SK-N-SH (cell line): Measurements from ENCODE around the gene PPP1R1B. TPM values are rescaled to one million over a fixed set of nuclear protein-coding genes. Genes with fewer than 3 reads are reported as not detected.

Source experiments
- CTCF ChIA-PET: fragments of 300-600, 350-600 bp; formaldehyde crosslinking; extraction: SDS; loops from one replicate; lab custom pipeline; 2021; lab: Yijun Ruan, JAX
- POLR2A ChIA-PET: fragments of 350-600 bp; sonication (Branson Sonifier 250); formaldehyde crosslinking; extraction: SDS; loops from one replicate; lab custom pipeline; 2020; ENCODE audit warnings: antibody characterized with exemption, inconsistent platforms; lab: Yijun Ruan, JAX
- DNase-seq: peaks from one replicate; pipeline ENCODE4 v3.0.0; 2012
- H2AFZ ChIP-seq: fragments of 200-600 bp; sonication (generic); 2 replicates; pipeline ENCODE4 v1.8.1; 2016; ENCODE audit warnings: antibody characterized with exemption, mild to moderate bottlenecking, low read depth
- H3F3A ChIP-seq: fragments of 200-600 bp; sonication (generic); replicated peaks from 2 replicates; pipeline ENCODE3; 2016; ENCODE audit warnings: antibody characterized with exemption, mild to moderate bottlenecking; ENCODE audit not compliant: insufficient read depth
- H3K27ac ChIP-seq, 2 experiments: fragments of 200-500 bp in 1 of 2; fragments of 200-600 bp in 1 of 2; sonication (Bioruptor generic) in 1 of 2; sonication (generic), shearing (Covaris generic) in 1 of 2; 2 replicates each; pipeline versions ENCODE4 v1.5.1 to v1.6.1; 2014 to 2016; ENCODE audit warnings: low read depth in 2 of 2, inconsistent platforms in 1 of 2, low read length in 1 of 2, mild to moderate bottlenecking in 1 of 2, mixed read lengths in 1 of 2
- H3K27me3 ChIP-seq: fragments of 200-600 bp; sonication (generic), shearing (Covaris generic); 2 replicates; pipeline ENCODE4 v1.6.1; 2016; ENCODE audit warnings: mixed run types; ENCODE audit not compliant: insufficient read depth
- H3K36me3 ChIP-seq, 2 experiments: fragments of 200-500 bp in 1 of 2; fragments of 200-600 bp in 1 of 2; sonication (Bioruptor generic) in 1 of 2; sonication (generic) in 1 of 2; replicated peaks in 1 of 2; 2 replicates each; pipeline versions ENCODE3 to v1.5.1; 2014 to 2016; ENCODE audit warnings: low read length in 1 of 2, mild to moderate bottlenecking in 1 of 2; ENCODE audit not compliant: insufficient read depth in 2 of 2, control insufficient read depth in 1 of 2
- H3K4me1 ChIP-seq, 2 experiments: fragments of 200-500 bp in 1 of 2; fragments of 200-600 bp in 1 of 2; sonication (Bioruptor generic) in 1 of 2; sonication (generic), shearing (Covaris generic) in 1 of 2; 2 replicates each; pipeline versions ENCODE4 v1.5.1 to v1.6.1; 2014 to 2016; ENCODE audit warnings: low read depth in 1 of 2, low read length in 1 of 2, mixed run types in 1 of 2; ENCODE audit not compliant: insufficient read depth in 2 of 2, control insufficient read depth in 1 of 2
- H3K4me2 ChIP-seq: fragments of 200-600 bp; sonication (generic), shearing (Covaris generic); 2 replicates; pipeline ENCODE4 v1.6.1; 2017; ENCODE audit warnings: mixed run types
- H3K4me3 ChIP-seq, 2 experiments: fragments of 200-500 bp in 1 of 2; fragments of 200-600 bp in 1 of 2; sonication (Bioruptor generic) in 1 of 2; sonication (generic), shearing (Covaris generic) in 1 of 2; 2 replicates each; pipeline versions ENCODE4 v1.5.1 to v1.8.1; 2014 to 2016; ENCODE audit warnings: low read depth in 2 of 2, inconsistent platforms in 1 of 2, low read length in 1 of 2, mild to moderate bottlenecking in 1 of 2, mixed read lengths in 1 of 2, moderate library complexity in 1 of 2
- H3K79me2 ChIP-seq: fragments of 200-600 bp; sonication (generic); 2 replicates; pipeline ENCODE4 v1.8.1; 2017; ENCODE audit warnings: mild to moderate bottlenecking; ENCODE audit not compliant: insufficient read depth
- H3K9ac ChIP-seq: fragments of 200-600 bp; sonication (generic); 2 replicates; pipeline ENCODE4 v1.6.1; 2017; ENCODE audit warnings: mixed run types
- H3K9me2 ChIP-seq: fragments of 200-600 bp; sonication (generic); 2 replicates; pipeline ENCODE4 v1.6.1; 2017; ENCODE audit warnings: mixed run types
- H3K9me3 ChIP-seq: fragments of 200-600 bp; sonication (generic); 2 replicates; pipeline ENCODE4 v1.6.1; 2017; ENCODE audit warnings: mixed run types, mild to moderate bottlenecking, moderate library complexity
- H4K20me1 ChIP-seq: fragments of 200-600 bp; sonication (generic); 2 replicates; pipeline ENCODE4 v1.6.1; 2017; ENCODE audit warnings: mild to moderate bottlenecking, mixed run types; ENCODE audit not compliant: insufficient read depth
- CHD2 ChIP-seq: fragments of 150-350 bp; IDR thresholded peaks from 2 replicates; pipeline ENCODE4 v1.6.1; 2018; ENCODE audit warnings: low read length; ENCODE audit not compliant: partially characterized antibody
- FOXM1 ChIP-seq: IDR thresholded peaks from 2 replicates; pipeline ENCODE4 v1.4.0; 2012; ENCODE audit warnings: low read depth, mild to moderate bottlenecking
- IRF3 ChIP-seq: fragments of 150-350 bp; IDR thresholded peaks from 2 replicates; pipeline ENCODE4 v1.6.1; 2016; ENCODE audit warnings: mild to moderate bottlenecking, low read depth, low read length
- NFIC ChIP-seq: IDR thresholded peaks from 2 replicates; pipeline ENCODE4 v1.4.0; 2012; ENCODE audit warnings: borderline replicate concordance
- POLR2AphosphoS5 ChIP-seq: IDR thresholded peaks from 2 replicates; pipeline ENCODE4 v1.6.1; 2012; ENCODE audit warnings: low read depth, low read length
- RAD21 ChIP-seq: IDR thresholded peaks from 2 replicates; pipeline ENCODE4 v1.6.1; 2012; ENCODE audit warnings: mild to moderate bottlenecking, low read length
- RCOR1 ChIP-seq: fragments of 150-350 bp; IDR thresholded peaks from 2 replicates; pipeline ENCODE4 v1.6.1; 2017; ENCODE audit warnings: antibody characterized with exemption, low read length
- RXRA ChIP-seq: IDR thresholded peaks from 2 replicates; pipeline ENCODE4 v1.4.0; 2012; ENCODE audit warnings: low read depth, mild to moderate bottlenecking, borderline replicate concordance
- TCF12 ChIP-seq: IDR thresholded peaks from 2 replicates; pipeline ENCODE4 v1.4.0; 2012
- TEAD4 ChIP-seq: IDR thresholded peaks from 2 replicates; pipeline ENCODE4 v1.4.0; 2012; ENCODE audit warnings: mild to moderate bottlenecking, borderline replicate concordance; ENCODE audit not compliant: insufficient read depth
- WGBS: methylation state at CpG from one replicate; pipeline ENCODE4 v1.1.6; 2017; ENCODE audit warnings: low lambda C conversion rate; 5-methylcytosine and 5-hydroxymethylcytosine counted together
- polyA plus RNA-seq, 3 experiments: library from polyadenylated mRNA; depleted of rRNA; stranded (reverse); fragments of >200 nt; gene quantifications; 2 replicates each; pipeline ENCODE4 v1.2.3, GENCODE V29; 2012
- TF ChIP-seq, protein P1 (sequence below): IDR thresholded peaks from 2 replicates; pipeline ENCODE4 v1.6.1; 2012; ENCODE audit warnings: mild to moderate bottlenecking, low read depth, low read length, moderate library complexity
- TF ChIP-seq, protein P2 (sequence below): IDR thresholded peaks from 2 replicates; pipeline ENCODE4 v1.4.0; 2012; ENCODE audit warnings: low read depth, borderline replicate concordance
- TF ChIP-seq, protein P3 (sequence below): fragments of 150-350 bp; IDR thresholded peaks from 2 replicates; pipeline ENCODE4 v1.6.1; 2017; ENCODE audit warnings: antibody characterized with exemption, low read length, low read depth, borderline replicate concordance

Gene PPP1R1B
- polyA plus RNA-seq, 1 of the 3 experiments (the other 2 are of a cell fraction) = 0.07 TPM

DNA sequence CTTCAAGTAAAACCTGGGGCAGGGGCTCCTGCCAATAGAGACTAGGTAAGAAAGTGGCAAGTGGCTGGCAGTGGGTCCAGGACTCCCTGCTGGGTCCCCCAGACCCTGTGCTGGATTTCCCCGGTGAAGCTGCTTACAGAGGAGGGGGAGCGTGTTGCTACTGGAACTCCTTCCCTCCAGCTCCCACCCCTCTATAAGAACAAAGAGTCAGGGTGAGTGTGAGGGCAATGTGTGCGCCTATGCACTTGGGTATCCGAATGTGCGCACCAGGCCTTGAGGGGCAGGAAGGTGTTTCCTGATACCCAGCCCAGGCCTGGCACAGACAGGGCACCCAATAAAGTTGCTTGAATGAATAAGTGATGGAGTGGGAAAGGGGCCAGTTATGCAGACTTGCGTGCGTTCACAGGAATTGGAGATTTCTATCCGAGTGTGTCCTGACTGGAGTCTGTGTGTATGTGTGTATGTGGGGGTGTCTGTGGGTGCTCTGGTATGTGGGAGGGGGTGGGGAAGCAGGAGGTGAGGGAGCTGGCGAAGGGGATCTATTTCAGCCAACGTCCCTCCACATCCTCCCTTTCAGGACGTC, 30.7 kb upstream of the PPP1R1B start:
- H4K20me1 ChIP-seq = peaks cover 13% of the 10 kb centered on the region; the same call in 1 of the 2 replicates
- H3K36me3 ChIP-seq = no peaks in the 10 kb centered on the region
- peaks cover 64% of the 10 kb centered on the region for H3K27me3 ChIP-seq
- ChIA-PET CTCF (interaction anchor here (1.2 to 17.5 kb wide), 3 partner anchors 18 to 26 kb away, joined by 4 to 285 read pairs (median 15); partner anchors contain the start of gene PPP1R1B), POLR2A (no interaction called here)
- no peak overlapping the region for H3K27ac ChIP-seq
- peaks cover 7 to 32% of the 10 kb centered on the region in 2 experiments for H3K4me1 ChIP-seq
- no peak overlapping the region for H3K4me2 ChIP-seq
- H3K9me2 ChIP-seq = no peaks in the 10 kb centered on the region
- WGBS = 59% methylated on average over 10 of the region's 11 CpGs
- DNase-seq = no peak
- TF ChIP-seq FOXM1 (no peak), RXRA (no peak), RAD21 (no peak)
- no peak overlapping the region for H2AFZ ChIP-seq
- no peaks in the 10 kb centered on the region for H3F3A ChIP-seq
- H3K4me3 ChIP-seq = no peak overlapping the region
- H3K9me3 ChIP-seq = no peaks in the 10 kb centered on the region
- no peak overlapping the region for H3K9ac ChIP-seq
- no peaks in the 10 kb centered on the region for H3K79me2 ChIP-seq

DNA sequence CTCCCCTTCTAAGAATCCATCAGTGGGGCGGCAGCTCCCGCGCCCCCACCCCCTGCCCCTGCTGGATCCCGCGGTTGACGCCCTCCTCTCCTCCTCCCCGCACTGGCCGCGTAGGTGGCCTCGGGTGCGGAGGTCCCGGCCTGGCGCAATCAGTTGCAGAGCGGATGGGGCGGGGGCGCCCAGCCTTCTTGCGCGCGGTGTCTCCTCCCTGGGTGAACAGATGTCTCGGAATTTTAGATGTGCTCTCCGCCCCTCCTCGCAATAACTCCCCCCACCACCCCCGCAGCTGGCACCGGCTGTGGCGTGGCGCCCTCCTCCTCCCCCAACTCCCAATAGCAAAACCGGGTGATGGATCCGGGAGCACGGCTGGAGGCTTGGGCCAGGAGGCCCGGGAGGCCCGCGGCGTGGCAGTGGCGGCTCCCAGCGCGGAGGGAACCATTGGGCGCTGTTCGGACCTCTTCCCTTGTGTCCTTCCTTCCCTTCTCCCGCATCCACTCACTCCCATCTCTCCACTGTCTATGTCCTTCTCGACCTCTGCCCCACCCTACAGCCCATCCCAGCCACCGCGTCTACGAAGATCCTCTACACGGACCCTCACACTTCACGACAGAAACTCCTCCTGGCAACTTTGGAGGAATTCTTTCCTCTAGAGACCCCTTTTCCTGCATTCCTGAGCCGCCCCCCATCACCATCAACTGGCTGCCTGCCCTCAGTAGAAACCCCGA, 30.0 kb upstream of the PPP1R1B start:
- peak; percentile 61 for DNase-seq
- no peak overlapping the region for H3K9ac ChIP-seq
- H3F3A ChIP-seq = no peaks in the 10 kb centered on the region
- peaks cover 7 to 32% of the 10 kb centered on the region in 2 experiments for H3K4me1 ChIP-seq
- no peaks in the 10 kb centered on the region for H3K36me3 ChIP-seq
- peaks cover 13% of the 10 kb centered on the region; the same call in 1 of the 2 replicates for H4K20me1 ChIP-seq
- H3K4me2 ChIP-seq = no peak overlapping the region
- POLR2A ChIA-PET = no interaction called here
- no peaks in the 10 kb centered on the region for H3K9me3 ChIP-seq
- 5% methylated on average over 35 of the region's 47 CpGs for WGBS
- no peak overlapping the region for H2AFZ ChIP-seq
- no peak overlapping the region for H3K27ac ChIP-seq
- no peaks in the 10 kb centered on the region for H3K9me2 ChIP-seq
- H3K4me3 ChIP-seq = no peak overlapping the region
- no peaks in the 10 kb centered on the region for H3K79me2 ChIP-seq
- CTCF ChIA-PET = interaction anchor here (0.8 to 17.5 kb wide), 6 partner anchors 18 to 352 kb away, joined by 3 to 285 read pairs (median 12); partner anchors contain the start of gene PPP1R1B
- TF ChIP-seq RCOR1 = no peak
- no peak for TF ChIP-seq TEAD4
- TF ChIP-seq, protein P1, sequence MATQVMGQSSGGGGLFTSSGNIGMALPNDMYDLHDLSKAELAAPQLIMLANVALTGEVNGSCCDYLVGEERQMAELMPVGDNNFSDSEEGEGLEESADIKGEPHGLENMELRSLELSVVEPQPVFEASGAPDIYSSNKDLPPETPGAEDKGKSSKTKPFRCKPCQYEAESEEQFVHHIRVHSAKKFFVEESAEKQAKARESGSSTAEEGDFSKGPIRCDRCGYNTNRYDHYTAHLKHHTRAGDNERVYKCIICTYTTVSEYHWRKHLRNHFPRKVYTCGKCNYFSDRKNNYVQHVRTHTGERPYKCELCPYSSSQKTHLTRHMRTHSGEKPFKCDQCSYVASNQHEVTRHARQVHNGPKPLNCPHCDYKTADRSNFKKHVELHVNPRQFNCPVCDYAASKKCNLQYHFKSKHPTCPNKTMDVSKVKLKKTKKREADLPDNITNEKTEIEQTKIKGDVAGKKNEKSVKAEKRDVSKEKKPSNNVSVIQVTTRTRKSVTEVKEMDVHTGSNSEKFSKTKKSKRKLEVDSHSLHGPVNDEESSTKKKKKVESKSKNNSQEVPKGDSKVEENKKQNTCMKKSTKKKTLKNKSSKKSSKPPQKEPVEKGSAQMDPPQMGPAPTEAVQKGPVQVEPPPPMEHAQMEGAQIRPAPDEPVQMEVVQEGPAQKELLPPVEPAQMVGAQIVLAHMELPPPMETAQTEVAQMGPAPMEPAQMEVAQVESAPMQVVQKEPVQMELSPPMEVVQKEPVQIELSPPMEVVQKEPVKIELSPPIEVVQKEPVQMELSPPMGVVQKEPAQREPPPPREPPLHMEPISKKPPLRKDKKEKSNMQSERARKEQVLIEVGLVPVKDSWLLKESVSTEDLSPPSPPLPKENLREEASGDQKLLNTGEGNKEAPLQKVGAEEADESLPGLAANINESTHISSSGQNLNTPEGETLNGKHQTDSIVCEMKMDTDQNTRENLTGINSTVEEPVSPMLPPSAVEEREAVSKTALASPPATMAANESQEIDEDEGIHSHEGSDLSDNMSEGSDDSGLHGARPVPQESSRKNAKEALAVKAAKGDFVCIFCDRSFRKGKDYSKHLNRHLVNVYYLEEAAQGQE = no peak
- TF ChIP-seq, protein P2, sequence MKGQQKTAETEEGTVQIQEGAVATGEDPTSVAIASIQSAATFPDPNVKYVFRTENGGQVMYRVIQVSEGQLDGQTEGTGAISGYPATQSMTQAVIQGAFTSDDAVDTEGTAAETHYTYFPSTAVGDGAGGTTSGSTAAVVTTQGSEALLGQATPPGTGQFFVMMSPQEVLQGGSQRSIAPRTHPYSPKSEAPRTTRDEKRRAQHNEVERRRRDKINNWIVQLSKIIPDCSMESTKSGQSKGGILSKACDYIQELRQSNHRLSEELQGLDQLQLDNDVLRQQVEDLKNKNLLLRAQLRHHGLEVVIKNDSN = no peak
- TF ChIP-seq, protein P3, sequence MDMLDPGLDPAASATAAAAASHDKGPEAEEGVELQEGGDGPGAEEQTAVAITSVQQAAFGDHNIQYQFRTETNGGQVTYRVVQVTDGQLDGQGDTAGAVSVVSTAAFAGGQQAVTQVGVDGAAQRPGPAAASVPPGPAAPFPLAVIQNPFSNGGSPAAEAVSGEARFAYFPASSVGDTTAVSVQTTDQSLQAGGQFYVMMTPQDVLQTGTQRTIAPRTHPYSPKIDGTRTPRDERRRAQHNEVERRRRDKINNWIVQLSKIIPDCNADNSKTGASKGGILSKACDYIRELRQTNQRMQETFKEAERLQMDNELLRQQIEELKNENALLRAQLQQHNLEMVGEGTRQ = no peak
- no peak for TF ChIP-seq IRF3
- no peak for TF ChIP-seq CHD2
- no peak for TF ChIP-seq POLR2AphosphoS5
- no peak for TF ChIP-seq NFIC
- no peak for TF ChIP-seq TCF12
- H3K27me3 ChIP-seq = peaks cover 71% of the 10 kb centered on the region
